GM12892 (cell line): Measurements from ENCODE around the gene MKNK2.

ENCODE experiments used
- POLR2A ChIP-seq: IDR thresholded peaks from 2 replicates; pipeline ENCODE4 v1.6.1; 2011; ENCODE audit warnings: low read depth, low read length, control low read depth
- POLR2AphosphoS5 ChIP-seq: IDR thresholded peaks from 2 replicates; pipeline ENCODE4 v1.6.1; 2011; ENCODE audit warnings: low read depth, low read length, control low read depth

DNA sequence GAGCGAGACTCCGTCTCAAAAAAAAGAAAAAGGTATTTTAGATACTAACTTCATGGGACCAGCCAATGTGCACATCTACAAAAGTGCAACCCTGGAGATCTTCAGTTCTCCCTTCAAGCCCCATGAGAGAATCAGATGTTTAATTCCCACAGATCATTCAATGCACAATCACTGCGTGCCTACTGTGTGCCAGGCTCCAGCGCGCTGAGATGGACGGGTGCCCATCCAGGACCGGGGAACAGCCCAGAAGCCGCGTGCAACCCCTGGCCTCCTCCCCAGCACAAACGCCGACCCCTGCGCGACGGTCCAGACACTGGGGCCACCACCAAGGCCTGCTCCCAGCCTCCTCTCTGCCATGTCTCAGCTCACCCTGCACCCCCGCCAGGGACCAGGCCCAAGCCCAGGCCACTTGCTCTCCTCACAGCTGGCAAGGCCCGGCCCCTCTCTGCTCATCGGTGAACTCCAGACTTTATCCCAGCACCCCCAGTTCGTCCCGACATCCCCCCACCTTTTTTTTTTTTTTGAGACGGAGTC is 40.8 kb downstream of the MKNK2 start:
- TF ChIP-seq POLR2A (no peak; the same call in 1 of the 2 replicates), POLR2AphosphoS5 (0 out of 2 replicates have a peak, but pooled peaks have one; percentile 10)
